Measurements from ENCODE around the gene ACOT9.
"Not testable (repeated sequence)": the region's sequence is repeated elsewhere in the genome, so short reads cannot be mapped to it uniquely, and the experiment has no call there.

The ACOT9 gene

GRCh38 chrX:23765868-23766267 lies 22.8 kb upstream of the ACOT9 start:
- no peak for DNase-seq (ENCODE audit: low read depth)

- no peak for DNase-seq (ENCODE audit: low read depth)
These were observed 22.4 kb upstream of the ACOT9 start for GRCh38 chrX:23765449-23765848.

- no peak for DNase-seq (ENCODE audit: low read depth)
These were observed 21.3 kb upstream of the ACOT9 start for GRCh38 chrX:23764188-23764984.

- DNase-seq (ENCODE audit: low read depth) = no peak
These were observed 16.7 kb upstream of the ACOT9 start for GRCh38 chrX:23759821-23760220.

- DNase-seq (ENCODE audit: low read depth) = peak; percentile 53
These were observed 13.1 kb upstream of the ACOT9 start for GRCh38 chrX:23756165-23756564.

DNA sequence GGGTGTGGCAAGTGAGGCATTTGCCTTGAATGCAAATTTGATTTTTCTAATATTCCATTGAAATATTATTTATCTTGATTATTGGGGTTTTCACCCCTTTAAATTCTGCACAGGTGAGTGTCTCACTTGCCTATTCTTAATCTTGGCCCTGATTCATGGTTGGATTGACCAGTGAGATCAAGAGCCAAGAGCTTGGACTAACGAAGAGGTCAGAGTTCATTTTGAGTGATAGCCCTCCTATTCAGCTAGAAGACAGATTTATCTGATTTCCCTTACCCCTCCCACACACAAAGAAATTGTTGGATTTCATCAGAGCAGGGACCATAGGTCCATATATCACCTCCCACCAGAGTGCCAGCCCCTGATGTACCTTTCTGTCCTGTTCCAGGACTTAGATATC lies 11.6 kb upstream of the ACOT9 start:
- DNase-seq (ENCODE audit: low read depth) = no peak

GRCh38 chrX:23752740-23753415 lies 9.8 kb upstream of the ACOT9 start:
- DNase-seq (ENCODE audit: low read depth) = no peak

DNA sequence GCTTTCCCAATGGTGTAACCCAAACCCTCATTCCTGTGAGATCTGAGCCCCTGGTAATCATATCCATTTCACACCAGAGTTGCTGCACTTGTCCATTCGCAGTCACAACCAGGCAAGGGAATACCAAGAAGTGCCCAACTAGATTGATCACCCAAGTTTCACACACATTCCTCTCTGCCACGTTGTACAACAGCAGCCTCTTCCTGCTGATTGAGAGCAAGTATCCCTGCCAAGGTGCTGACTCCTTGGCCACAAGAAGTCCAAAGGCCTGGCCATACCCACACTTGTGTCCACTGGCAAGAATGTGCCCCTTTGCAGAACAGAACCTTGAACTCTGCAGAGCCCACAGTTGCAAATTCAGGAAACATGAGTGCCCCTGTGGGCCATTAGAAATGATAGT lies 6.5 kb upstream of the ACOT9 start:
- no peak for DNase-seq (ENCODE audit: low read depth)

- DNase-seq (ENCODE audit: low read depth) = no peak
These were observed 6.1 kb upstream of the ACOT9 start for GRCh38 chrX:23749129-23749528.

- DNase-seq (ENCODE audit: low read depth) = no peak
These were observed 2.7 kb upstream of the ACOT9 start for GRCh38 chrX:23745786-23746185.

- DNase-seq (ENCODE audit: low read depth) = not testable (repeated sequence)
These were observed 521 bp upstream of the ACOT9 start for GRCh38 chrX:23743623-23743971.

- DNase-seq (ENCODE audit: low read depth) = no peak
These were observed 841 bp downstream of the ACOT9 start for GRCh38 chrX:23742174-23742696.

DNA sequence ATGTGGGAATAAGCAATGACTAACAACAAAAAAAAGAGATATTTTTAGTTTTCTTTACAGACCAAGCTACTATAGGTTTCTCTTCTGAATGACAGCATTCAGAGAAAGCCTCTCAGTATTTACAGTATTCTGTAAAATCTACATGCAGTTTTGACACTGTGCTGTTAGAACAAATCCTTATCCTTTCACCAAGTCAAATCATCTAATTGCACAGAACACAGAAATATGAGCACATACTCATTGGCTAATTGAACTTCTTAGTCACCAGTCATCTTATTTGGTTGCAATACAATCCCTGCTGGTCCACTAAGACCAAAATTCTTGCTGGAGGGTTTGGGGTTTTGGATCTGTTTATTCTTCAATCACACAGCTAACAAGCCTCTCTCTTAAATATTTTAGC lies 5.7 kb downstream of the ACOT9 start:
- no peak for DNase-seq (ENCODE audit: low read depth)

GRCh38 chrX:23736030-23736429 lies 7.0 kb downstream of the ACOT9 start:
- DNase-seq (ENCODE audit: low read depth) = no peak

GRCh38 chrX:23732704-23733103 lies 10.4 kb downstream of the ACOT9 start:
- DNase-seq (ENCODE audit: low read depth) = no peak

DNA sequence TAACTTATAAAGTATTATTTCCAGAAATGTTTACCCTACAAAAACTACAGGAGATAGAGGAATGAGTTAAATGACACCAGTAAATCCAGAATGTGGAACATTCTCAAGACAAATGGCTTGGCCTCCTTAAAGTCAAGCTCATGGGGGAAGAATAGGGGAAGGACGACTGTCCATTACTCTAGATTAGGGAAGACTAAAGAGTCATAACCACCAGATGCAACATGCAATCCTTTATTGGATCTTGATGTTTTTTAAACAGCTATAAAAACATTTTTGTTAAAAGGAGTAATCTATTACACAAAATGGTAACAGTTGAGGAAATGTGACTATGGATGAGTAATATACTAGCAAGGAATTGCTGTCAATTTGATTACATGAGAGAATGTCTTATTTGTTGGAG lies 11.1 kb downstream of the ACOT9 start:
- DNase-seq (ENCODE audit: low read depth) = no peak

- DNase-seq (ENCODE audit: low read depth) = no peak
These were observed 13.9 kb downstream of the ACOT9 start for GRCh38 chrX:23729214-23729613.

DNA sequence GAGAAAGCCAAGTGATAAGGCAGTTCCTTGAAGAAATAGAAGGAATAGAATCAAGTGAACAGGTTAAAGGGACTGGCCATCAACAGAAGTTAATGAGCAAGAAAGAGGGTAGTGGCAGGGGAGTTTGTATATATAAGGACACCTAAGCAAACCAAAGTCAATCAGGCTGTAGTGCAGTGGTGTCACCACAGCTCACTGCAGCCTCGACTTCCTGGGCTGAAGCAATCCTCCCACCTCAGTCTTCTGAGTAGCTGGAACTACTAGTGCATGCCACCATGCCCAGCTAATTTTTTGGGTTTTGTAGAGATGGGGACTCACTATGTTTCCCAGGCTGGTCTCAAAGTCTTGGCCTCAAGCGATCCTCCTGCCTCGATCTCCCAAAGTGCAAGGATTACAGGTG lies 15.9 kb downstream of the ACOT9 start:
- DNase-seq (ENCODE audit: low read depth) = no peak

- DNase-seq (ENCODE audit: low read depth) = no peak
These were observed 16.9 kb downstream of the ACOT9 start for GRCh38 chrX:23726191-23726590.

DNA sequence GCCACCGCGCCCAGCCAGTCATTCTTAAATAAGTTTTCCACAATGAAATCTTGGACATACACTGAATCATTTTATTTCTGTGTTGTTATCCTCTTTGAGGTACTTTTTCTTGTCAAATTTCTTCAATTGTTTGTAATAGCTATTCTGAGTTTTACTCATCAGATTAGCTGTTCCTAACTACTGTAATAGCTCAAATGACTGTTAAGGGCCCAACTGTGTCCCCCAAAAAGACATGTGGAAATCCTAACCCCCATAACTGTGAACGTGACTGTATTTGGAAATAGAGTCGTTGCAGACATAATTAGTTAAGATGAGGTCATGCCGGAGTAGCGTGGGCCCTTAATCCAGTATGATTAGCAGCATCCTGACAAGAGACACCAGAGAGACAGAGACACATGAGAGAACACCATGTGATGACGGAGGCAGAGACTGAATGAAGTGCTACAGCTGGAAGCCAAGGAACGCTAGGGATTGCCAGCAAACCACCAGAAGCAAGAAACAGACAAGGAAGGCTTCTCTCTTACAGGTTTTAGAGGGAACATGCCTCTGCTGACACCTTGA lies 22.9 kb downstream of the ACOT9 start:
- no peak for DNase-seq (ENCODE audit: low read depth)

DNA sequence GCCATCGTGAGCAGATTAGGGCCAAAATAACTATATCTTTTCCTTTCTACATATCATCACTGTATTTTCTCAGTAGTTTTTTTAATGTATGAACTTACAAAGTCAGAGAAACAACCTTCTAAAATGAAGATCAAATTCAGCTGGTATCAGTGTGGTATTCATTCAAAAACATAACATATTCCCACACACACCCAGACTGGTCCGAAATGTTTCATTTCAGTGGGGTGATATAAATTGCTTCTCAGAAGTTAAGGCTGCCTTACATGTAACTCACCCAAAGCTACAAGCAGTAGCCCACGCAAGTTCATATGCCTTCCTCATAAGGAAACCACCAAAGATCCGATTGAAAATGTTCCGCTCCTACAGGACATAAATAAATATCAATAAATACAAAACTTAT lies 37.8 kb downstream of the ACOT9 start:
- no peak for DNase-seq (ENCODE audit: low read depth)

- no peak for DNase-seq (ENCODE audit: low read depth)
These were observed 38.3 kb downstream of the ACOT9 start for GRCh38 chrX:23704673-23705206.

GRCh38 chrX:23699636-23700194 lies 43.4 kb downstream of the ACOT9 start:
- no peak for DNase-seq (ENCODE audit: low read depth)

Measured in stimulated activated CD4-positive, alpha-beta T cell treated with anti-CD3 and anti-CD28 coated beads, Interleukin-2, amount 100 ng/mL, for 4 hours (primary cell).